Activated naive CD8-positive, alpha-beta T cell treated with anti-CD3 and anti-CD28 coated beads for 36 hours (primary cell): ENCODE data around the gene FAM20B. TPM values are rescaled to one million over a fixed set of nuclear protein-coding genes. Genes with fewer than 3 reads are reported as not detected.
"Not testable (repeated sequence)": the region's sequence is repeated elsewhere in the genome, so short reads cannot be mapped to it uniquely, and the experiment has no call there.

Experiments used
- DNase-seq: peaks from one replicate; pipeline ENCODE4 v3.0.0; 2021
- H3K27ac Mint-ChIP-seq: one replicate; pipeline ENCODE4 v1.8.0; 2022; ENCODE audit warnings: mild to moderate bottlenecking, moderate library complexity, mixed read lengths
- H3K27me3 Mint-ChIP-seq: one replicate; pipeline ENCODE4 v1.8.0; 2022; ENCODE audit warnings: mild to moderate bottlenecking, mixed read lengths
- H3K36me3 Mint-ChIP-seq: one replicate; pipeline ENCODE4 v1.8.0; 2021; ENCODE audit warnings: mild to moderate bottlenecking, mixed read lengths
- H3K4me1 Mint-ChIP-seq: one replicate; pipeline ENCODE4 v1.8.0; 2021; ENCODE audit warnings: mixed read lengths
- H3K4me3 Mint-ChIP-seq: one replicate; pipeline ENCODE4 v1.8.0; 2022; ENCODE audit warnings: mild to moderate bottlenecking, moderate library complexity, mixed read lengths
- H3K9me3 Mint-ChIP-seq: one replicate; pipeline ENCODE4 v1.8.0; 2022; ENCODE audit warnings: mixed read lengths
- total RNA-seq, 2 experiments: library from RNA; stranded (reverse); gene quantifications; one replicate each; pipeline ENCODE4 v1.2.3, GENCODE V29; 2021

FAM20B gene
- total RNA-seq, 2 experiments from 2014 or later: 37.4 to 42.6 TPM

- peak overlapping the region; percentile 68 for H3K27ac Mint-ChIP-seq
- H3K4me3 Mint-ChIP-seq: no peak overlapping the region
These were observed 9.0 kb downstream of the FAM20B start for GRCh38 chr1:179034720-179035119.

GRCh38 chr1:179036844-179037465, 11.3 kb downstream of the FAM20B start:
- Mint-ChIP-seq H3K9me3 (no peaks in the 10 kb centered on the region), H3K27me3 (no peaks in the 10 kb centered on the region), H3K36me3 (peaks cover 2% of the 10 kb centered on the region), H3K27ac (peak overlapping the region; percentile 7), H3K4me1 (peaks cover 58% of the 10 kb centered on the region), H3K4me3 (peak overlapping the region; percentile 15)
- DNase-seq: peak; percentile 16

More at GRCh38 chr1:179034720-179035119, 9.0 kb downstream of the FAM20B start:
- no peaks in the 10 kb centered on the region for H3K9me3 Mint-ChIP-seq
- H3K27me3 Mint-ChIP-seq: no peaks in the 10 kb centered on the region
- H3K4me1 Mint-ChIP-seq: peaks cover 80% of the 10 kb centered on the region
- peaks cover 2% of the 10 kb centered on the region for H3K36me3 Mint-ChIP-seq
- no peak for DNase-seq

DNA sequence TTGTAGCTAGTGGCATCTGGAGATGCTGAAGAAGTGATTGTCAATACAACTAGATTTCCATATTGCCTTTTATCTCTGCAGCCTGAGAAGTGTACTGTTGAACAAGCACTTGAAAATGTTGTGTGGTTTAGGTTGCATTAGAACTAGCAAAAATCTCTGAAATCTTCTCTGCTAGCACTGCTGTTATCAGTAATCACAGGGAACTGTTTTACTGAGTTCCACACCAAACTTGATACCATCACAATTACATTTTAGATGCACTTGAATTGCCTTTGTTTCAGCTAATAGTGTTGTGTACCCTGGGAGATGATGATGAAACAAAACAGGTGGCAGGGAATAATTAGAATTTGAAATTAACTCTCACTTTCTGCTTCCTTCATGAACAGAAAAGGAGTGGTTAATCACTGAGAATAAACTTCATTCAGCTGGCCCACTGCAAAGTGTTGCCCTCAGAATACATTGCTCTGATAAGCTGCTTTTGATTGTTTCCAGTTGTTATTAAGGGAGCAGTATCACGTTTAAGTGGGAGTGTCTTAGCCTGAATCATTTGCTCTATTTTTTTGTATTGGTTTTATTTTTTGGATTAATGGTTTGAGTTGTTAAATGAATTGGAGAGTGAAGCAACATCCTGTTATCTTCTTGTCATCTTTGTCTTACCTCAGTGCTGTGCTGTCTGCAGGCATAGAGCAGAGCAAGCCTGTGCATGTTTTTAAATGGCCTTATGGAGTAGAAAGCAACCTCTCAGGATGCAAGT, 13.0 kb downstream of the FAM20B start:
- Mint-ChIP-seq H3K27me3 (no peaks in the 10 kb centered on the region), H3K4me3 (no peak overlapping the region), H3K36me3 (peaks cover 5% of the 10 kb centered on the region), H3K27ac (peak overlapping the region; percentile 49), H3K4me1 (peaks cover 48% of the 10 kb centered on the region), H3K9me3 (no peaks in the 10 kb centered on the region)
- no peak for DNase-seq

GRCh38 chr1:179039502-179040174, 13.9 kb downstream of the FAM20B start:
- peaks cover 39% of the 10 kb centered on the region for H3K4me1 Mint-ChIP-seq

GRCh38 chr1:179040175-179040551, 14.5 kb downstream of the FAM20B start:
- DNase-seq, H3K27me3 Mint-ChIP-seq, H3K27ac Mint-ChIP-seq, H3K4me3 Mint-ChIP-seq, H3K9me3 Mint-ChIP-seq: not testable (repeated sequence)
- Mint-ChIP-seq H3K36me3 (peaks cover 11% of the 10 kb centered on the region), H3K4me1 (peaks cover 34% of the 10 kb centered on the region)

More at GRCh38 chr1:179039502-179040174, 13.9 kb downstream of the FAM20B start:
- DNase-seq, H3K27me3 Mint-ChIP-seq, H3K27ac Mint-ChIP-seq, H3K36me3 Mint-ChIP-seq, H3K4me3 Mint-ChIP-seq, H3K9me3 Mint-ChIP-seq: not testable (repeated sequence)

DNA sequence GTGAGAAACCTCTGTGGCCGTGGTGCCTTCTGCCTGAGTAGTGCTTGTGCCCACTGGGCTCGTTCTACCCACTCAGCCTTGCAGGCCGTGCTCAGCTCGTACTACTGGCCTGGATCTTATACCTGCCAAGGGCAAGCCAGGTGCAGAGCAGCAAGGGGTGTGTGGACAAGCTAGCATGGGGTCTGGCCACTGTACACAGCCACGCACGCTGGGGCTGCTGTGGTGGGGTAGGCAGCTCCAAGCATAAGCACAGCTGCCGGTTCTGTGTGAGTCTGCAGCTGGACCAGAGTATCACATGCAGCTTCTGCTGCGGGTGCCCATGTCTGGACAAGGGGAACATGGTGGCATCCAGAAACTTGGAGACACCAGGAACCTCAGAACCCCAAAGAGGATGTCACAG, 16.4 kb downstream of the FAM20B start:
- H3K4me3 Mint-ChIP-seq: no peak overlapping the region
- peaks cover 22% of the 10 kb centered on the region for H3K4me1 Mint-ChIP-seq
- no peak overlapping the region for H3K27ac Mint-ChIP-seq
- no peaks in the 10 kb centered on the region for H3K27me3 Mint-ChIP-seq
- no peak for DNase-seq
- H3K36me3 Mint-ChIP-seq: peaks cover 13% of the 10 kb centered on the region
- H3K9me3 Mint-ChIP-seq: no peaks in the 10 kb centered on the region

GRCh38 chr1:179042700-179043099, 17.0 kb downstream of the FAM20B start:
- Mint-ChIP-seq H3K9me3 (no peaks in the 10 kb centered on the region), H3K27ac (no peak overlapping the region), H3K27me3 (no peaks in the 10 kb centered on the region), H3K36me3 (peaks cover 13% of the 10 kb centered on the region), H3K4me3 (no peak overlapping the region), H3K4me1 (peaks cover 19% of the 10 kb centered on the region)
- DNase-seq: no peak

- Mint-ChIP-seq H3K9me3 (no peaks in the 10 kb centered on the region), H3K27ac (no peak overlapping the region)
These were observed 17.6 kb downstream of the FAM20B start for GRCh38 chr1:179043266-179043665.

GRCh38 chr1:179043907-179044306, 18.2 kb downstream of the FAM20B start:
- H3K4me3 Mint-ChIP-seq: no peak overlapping the region
- H3K9me3 Mint-ChIP-seq: no peaks in the 10 kb centered on the region
- H3K36me3 Mint-ChIP-seq: peaks cover 17% of the 10 kb centered on the region
- peaks cover 12% of the 10 kb centered on the region for H3K4me1 Mint-ChIP-seq
- no peak overlapping the region for H3K27ac Mint-ChIP-seq
- DNase-seq: no peak
- no peaks in the 10 kb centered on the region for H3K27me3 Mint-ChIP-seq

More at GRCh38 chr1:179043266-179043665, 17.6 kb downstream of the FAM20B start:
- Mint-ChIP-seq H3K4me1 (peaks cover 17% of the 10 kb centered on the region), H3K27me3 (no peaks in the 10 kb centered on the region), H3K36me3 (peaks cover 16% of the 10 kb centered on the region), H3K4me3 (no peak overlapping the region)
- DNase-seq: no peak

DNA sequence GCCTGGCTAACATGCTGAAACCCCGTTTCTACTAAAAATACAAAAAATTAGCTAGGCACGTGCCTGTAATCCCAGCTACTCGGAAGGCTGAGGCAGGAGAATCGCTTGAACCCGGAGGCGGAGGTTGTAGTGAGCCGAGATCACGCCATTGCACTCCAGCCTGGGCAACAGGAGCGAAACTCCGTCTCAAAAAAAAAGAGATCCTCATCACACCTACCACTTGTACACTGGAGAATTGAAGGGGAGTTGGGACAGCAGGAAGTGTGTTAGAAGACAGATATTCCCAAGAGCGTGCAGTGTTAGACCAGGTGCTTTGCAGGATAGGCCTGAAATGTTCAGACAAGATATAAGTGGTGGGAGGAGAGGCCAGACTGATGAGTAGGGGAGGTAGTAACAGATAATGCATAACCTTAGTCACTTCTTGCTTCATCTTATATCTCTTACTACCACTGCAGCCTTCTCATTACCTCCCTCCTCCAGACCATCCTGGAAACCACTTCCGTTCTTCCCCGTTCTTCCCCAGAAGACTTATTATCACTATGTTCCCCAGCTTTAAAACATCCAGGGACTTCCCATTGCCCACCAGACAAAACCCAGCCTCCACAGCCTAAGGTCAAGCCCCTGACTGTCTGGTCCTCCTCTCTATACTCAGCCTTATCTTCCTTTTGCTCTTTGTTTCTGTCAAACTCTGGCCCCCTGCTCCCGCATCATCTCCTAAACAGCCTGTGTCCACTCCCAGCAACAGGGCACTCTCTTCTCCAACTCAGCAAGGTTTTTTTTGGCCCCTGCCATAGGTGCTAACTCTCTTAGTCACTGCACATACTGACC, 21.3 kb downstream of the FAM20B start:
- no peak for DNase-seq
- H3K27ac Mint-ChIP-seq: no peak overlapping the region
- peaks cover 6% of the 10 kb centered on the region for H3K4me1 Mint-ChIP-seq
- peaks cover 17% of the 10 kb centered on the region for H3K36me3 Mint-ChIP-seq
- H3K27me3 Mint-ChIP-seq: no peaks in the 10 kb centered on the region
- no peak overlapping the region for H3K4me3 Mint-ChIP-seq
- no peaks in the 10 kb centered on the region for H3K9me3 Mint-ChIP-seq

DNA sequence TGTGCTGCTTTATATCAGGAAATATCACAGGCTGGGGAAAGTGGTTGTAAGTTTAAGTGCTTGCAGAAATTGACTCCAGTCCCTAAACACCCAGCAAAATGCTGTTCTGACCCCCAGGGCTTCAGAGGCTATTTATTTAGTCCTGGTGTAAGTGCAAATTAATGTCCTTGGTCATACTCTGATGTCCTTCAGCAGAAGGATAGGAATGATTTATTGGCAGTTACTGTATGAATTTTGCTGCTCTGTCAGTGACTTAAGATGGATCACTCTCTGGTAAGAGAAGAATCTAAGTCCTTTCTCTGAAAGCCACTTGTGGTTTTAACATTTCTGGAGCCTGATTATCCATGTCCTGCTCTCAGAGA, 21.9 kb downstream of the FAM20B start:
- H3K36me3 Mint-ChIP-seq: peaks cover 17% of the 10 kb centered on the region
- H3K9me3 Mint-ChIP-seq: no peaks in the 10 kb centered on the region
- H3K27ac Mint-ChIP-seq: no peak overlapping the region
- H3K4me1 Mint-ChIP-seq: peaks cover 6% of the 10 kb centered on the region
- no peak overlapping the region for H3K4me3 Mint-ChIP-seq
- no peak for DNase-seq
- H3K27me3 Mint-ChIP-seq: no peaks in the 10 kb centered on the region

- Mint-ChIP-seq H3K27ac (no peak overlapping the region), H3K9me3 (no peaks in the 10 kb centered on the region), H3K36me3 (peaks cover 15% of the 10 kb centered on the region), H3K4me3 (no peak overlapping the region), H3K4me1 (peaks cover 6% of the 10 kb centered on the region), H3K27me3 (no peaks in the 10 kb centered on the region)
- DNase-seq: no peak
These were observed 22.8 kb downstream of the FAM20B start for GRCh38 chr1:179048339-179049124.

GRCh38 chr1:179052776-179053175, 27.1 kb downstream of the FAM20B start:
- no peak for DNase-seq
- Mint-ChIP-seq H3K9me3 (peaks cover 2% of the 10 kb centered on the region), H3K27ac (no peak overlapping the region), H3K4me1 (peaks cover 2% of the 10 kb centered on the region), H3K36me3 (peaks cover 29% of the 10 kb centered on the region), H3K4me3 (no peak overlapping the region), H3K27me3 (no peaks in the 10 kb centered on the region)

DNA sequence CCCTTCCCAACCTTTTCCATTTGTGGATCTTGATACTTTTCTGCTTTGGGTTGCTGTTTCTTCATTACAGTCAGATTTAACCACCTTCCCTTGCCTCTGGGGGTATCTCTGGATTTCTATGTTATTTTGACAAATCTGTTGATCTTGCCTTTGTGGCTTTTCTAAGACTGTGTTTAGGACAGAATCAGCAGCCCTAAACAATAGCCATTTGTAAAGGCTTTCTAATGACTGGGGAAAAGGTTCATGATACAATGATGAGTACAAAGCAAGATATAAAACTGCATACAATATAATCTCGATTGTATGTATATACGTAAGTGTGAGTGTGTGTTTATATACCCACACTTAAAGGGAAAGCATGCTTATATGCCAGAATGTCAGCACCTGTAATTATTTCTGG, 27.8 kb downstream of the FAM20B start:
- Mint-ChIP-seq H3K27ac (no peak overlapping the region), H3K4me1 (no peaks in the 10 kb centered on the region), H3K9me3 (peaks cover 2% of the 10 kb centered on the region), H3K4me3 (no peak overlapping the region), H3K36me3 (peaks cover 28% of the 10 kb centered on the region), H3K27me3 (no peaks in the 10 kb centered on the region)
- no peak for DNase-seq
